HepG2 (cell line): ENCODE data around the gene BIVM. TPM values are rescaled to one million over a fixed set of nuclear protein-coding genes. Genes with fewer than 3 reads are reported as not detected.

Source experiments
- ATF5 ChIP-seq: sonication (generic); formaldehyde crosslinking; IDR thresholded peaks from 2 replicates; pipeline ENCODE4 v1.4.0; 2020; ENCODE audit warnings: mild to moderate bottlenecking, low read depth, missing genetic modification reagents
- CHD4 ChIP-seq: fragments of 200-600 bp; sonication (generic); IDR thresholded peaks from 2 replicates; pipeline ENCODE4 v1.7.0; 2017; ENCODE audit warnings: mild to moderate bottlenecking, low read length, borderline replicate concordance
- CSRNP2 ChIP-seq: sonication (generic); formaldehyde crosslinking; conservative IDR thresholded peaks from 2 replicates; pipeline ENCODE4 v1.8.0; 2022; ENCODE audit warnings: low read depth, missing genetic modification reagents
- DBP ChIP-seq: sonication (generic); formaldehyde crosslinking; IDR thresholded peaks from 2 replicates; pipeline ENCODE4 v1.4.0; 2020; ENCODE audit warnings: missing genetic modification reagents; ENCODE audit errors: not compliant biosample characterization
- ESRRA ChIP-seq: sonication (generic); formaldehyde crosslinking; IDR thresholded peaks from 2 replicates; pipeline ENCODE4 v1.5.1; 2020; ENCODE audit warnings: mild to moderate bottlenecking, low read depth, missing genetic modification reagents
- HDAC2 ChIP-seq: sonication (generic); formaldehyde crosslinking; IDR thresholded peaks from 2 replicates; pipeline ENCODE4 v1.4.0; 2020; ENCODE audit warnings: missing genetic modification reagents
- HNF1B ChIP-seq: sonication (generic); formaldehyde crosslinking; IDR thresholded peaks from 2 replicates; pipeline ENCODE4 v1.5.1; 2020; ENCODE audit warnings: mild to moderate bottlenecking, moderate library complexity, missing genetic modification reagents
- JUND ChIP-seq: sonication (generic); formaldehyde crosslinking; IDR thresholded peaks from 2 replicates; pipeline ENCODE4 v1.8.0; 2022; ENCODE audit warnings: mild to moderate bottlenecking, missing genetic modification reagents
- KMT2B ChIP-seq: IDR thresholded peaks from 2 replicates; pipeline ENCODE4 v1.6.1; 2016; ENCODE audit warnings: missing genetic modification reagents, missing compliant biosample characterization
- MED13 ChIP-seq: sonication (generic); formaldehyde crosslinking; IDR thresholded peaks from 2 replicates; pipeline ENCODE4 v1.5.0; 2020; ENCODE audit warnings: missing genetic modification reagents
- MEF2D ChIP-seq: sonication (generic); formaldehyde crosslinking; IDR thresholded peaks from 2 replicates; pipeline ENCODE4 v1.5.1; 2020; ENCODE audit warnings: mild to moderate bottlenecking, missing genetic modification reagents
- PTBP1 ChIP-seq: fragments of 200-400 bp; formaldehyde crosslinking; IDR thresholded peaks from 2 replicates; pipeline ENCODE4 v1.6.1; 2018; ENCODE audit warnings: low read length, low read depth; ENCODE audit not compliant: poor library complexity, severe bottlenecking
- SNAI1 ChIP-seq: sonication (generic); formaldehyde crosslinking; IDR thresholded peaks from 2 replicates; pipeline ENCODE4 v1.5.0; 2020; ENCODE audit warnings: mild to moderate bottlenecking, missing genetic modification reagents, borderline replicate concordance
- SSRP1 ChIP-seq: IDR thresholded peaks from 2 replicates; pipeline ENCODE4 v1.6.1; 2016; ENCODE audit warnings: control low read depth
- TP53 ChIP-seq: sonication (generic); formaldehyde crosslinking; conservative IDR thresholded peaks from 2 replicates; pipeline ENCODE4 v1.4.0; 2020; ENCODE audit warnings: missing genetic modification reagents
- ZBTB8A ChIP-seq: sonication (generic); formaldehyde crosslinking; IDR thresholded peaks from 2 replicates; pipeline ENCODE4 v1.4.0; 2020; ENCODE audit warnings: mild to moderate bottlenecking, low read depth, missing genetic modification reagents, borderline replicate concordance
- ZNF143 ChIP-seq: sonication (generic); formaldehyde crosslinking; IDR thresholded peaks from 2 replicates; pipeline ENCODE4 v1.4.0; 2020; ENCODE audit warnings: missing genetic modification reagents
- ZNF18 ChIP-seq: sonication (generic); formaldehyde crosslinking; IDR thresholded peaks from 2 replicates; pipeline ENCODE4 v1.8.0; 2022; ENCODE audit warnings: mild to moderate bottlenecking, missing genetic modification reagents; ENCODE audit not compliant: insufficient replicate concordance
- ZNF230 ChIP-seq: sonication (generic); formaldehyde crosslinking; IDR thresholded peaks from 2 replicates; pipeline ENCODE4 v1.4.0; 2020; ENCODE audit warnings: mild to moderate bottlenecking, missing genetic modification reagents
- ZNF274 ChIP-seq: sonication (generic); formaldehyde crosslinking; IDR thresholded peaks from 2 replicates; pipeline ENCODE4 v1.5.1; 2020; ENCODE audit warnings: mild to moderate bottlenecking, missing genetic modification reagents
- ZNF530 ChIP-seq: sonication (generic); formaldehyde crosslinking; IDR thresholded peaks from 2 replicates; pipeline ENCODE4 v1.5.0; 2020; ENCODE audit warnings: low read depth, mild to moderate bottlenecking, missing genetic modification reagents
- ZSCAN20 ChIP-seq: sonication (generic); formaldehyde crosslinking; IDR thresholded peaks from 2 replicates; pipeline ENCODE4 v1.4.0; 2020; ENCODE audit warnings: missing genetic modification reagents, mild to moderate bottlenecking, borderline replicate concordance
- ZSCAN29 ChIP-seq: sonication (generic); formaldehyde crosslinking; conservative IDR thresholded peaks from 2 replicates; pipeline ENCODE4 v1.4.0; 2020; ENCODE audit warnings: mild to moderate bottlenecking, missing genetic modification reagents
- polyA plus RNA-seq, 8 experiments: library from polyadenylated mRNA; depleted of rRNA in 3 of 8; stranded (reverse) in 7 of 8; unstranded in 1 of 8; fragments of >200 nt; fragmentation: Illumina TruSeq in 4 of 8; extraction: Trizol in 4 of 8; gene quantifications; 2 replicates each; pipeline versions ENCODE4 v1.2.1 to v1.2.3, GENCODE V29; 2011 to 2016; ENCODE audit warnings: low read depth in 4 of 8, missing spikeins in 1 of 8, mixed read lengths in 1 of 8; ENCODE audit not compliant: insufficient read depth in 1 of 8
- total RNA-seq, 5 experiments: library from RNA; depleted of rRNA; stranded (reverse); fragments of >200 nt; fragmentation: Illumina TruSeq; extraction: Trizol; gene quantifications; 2 replicates each; pipeline ENCODE4 v1.2.3, GENCODE V29; 2016; ENCODE audit warnings: low read depth in 1 of 5

The BIVM gene
- total and polyA plus RNA-seq, 2 of the 13 experiments (the other 11 are each of a cell fraction or from before 2014, with no cell fraction given), result 10.4 to 15.8 TPM

- TF ChIP-seq HNF1B (CRISPR knock-in tag) (peak; percentile 89), ZSCAN20 (no peak), ZNF530 (no peak), HDAC2 (CRISPR knock-in tag) (peak; percentile 97), KMT2B (peak; percentile 96), CSRNP2 (CRISPR knock-in tag) (no peak), ZNF143 (CRISPR knock-in tag) (peak; percentile 59; the same call in 1 of the 2 replicates), ZNF274 (CRISPR knock-in tag) (peak; percentile 58; the same call in 1 of the 2 replicates), DBP (CRISPR knock-in tag) (no peak), SSRP1 (CRISPR knock-in tag) (no peak), ZNF18 (no peak), CHD4 (no peak), TP53 (CRISPR knock-in tag) (0 out of 2 replicates have a peak, but pooled peaks have one; percentile 14), PTBP1 (no peak), JUND (CRISPR knock-in tag) (0 out of 2 replicates have a peak, but pooled peaks have one; percentile 57), ZBTB8A (no peak), ATF5 (CRISPR knock-in tag) (no peak), ESRRA (CRISPR knock-in tag) (no peak), ZSCAN29 (CRISPR knock-in tag) (peak; percentile 77; the same call in 1 of the 2 replicates), SNAI1 (no peak), ZNF230 (CRISPR knock-in tag) (peak; percentile 68), MEF2D (peak; percentile 84), MED13 (CRISPR knock-in tag) (peak; percentile 85)
Observed at GRCh38 chr13:102845630-102846260, 46.8 kb downstream of the BIVM start, which contains the start of gene ERCC5 (continued).
